GM18858 (cell line): ENCODE measurements around the gene S100A5.

Experiments used
- ATAC-seq: cut with Tn5 transposase; IDR thresholded peaks from one replicate; pipeline ENCODE4 v1.9.1; 2021; ENCODE audit not compliant: unreplicated experiment

The S100A5 gene

DNA sequence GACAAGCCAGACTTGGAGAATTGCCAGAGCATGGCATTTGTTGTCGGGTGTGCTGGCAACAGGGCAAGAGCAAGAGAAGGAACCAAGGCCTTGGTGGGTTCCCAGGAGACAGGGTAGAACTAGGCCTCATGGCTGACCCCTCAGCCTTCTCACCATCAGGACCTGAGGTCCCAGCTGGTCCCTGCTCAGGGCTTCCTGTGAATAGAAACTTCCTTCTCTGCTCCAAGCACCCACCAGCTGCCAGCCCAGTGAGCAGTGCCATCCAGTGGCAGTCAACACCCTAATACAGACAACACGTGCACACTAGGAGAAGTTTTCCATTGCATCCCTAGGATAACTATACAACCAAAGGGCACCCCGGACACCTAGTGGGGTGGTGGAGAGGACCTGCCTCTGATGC lies 27.7 kb downstream of the S100A5 start:
- ATAC-seq: no peak

DNA sequence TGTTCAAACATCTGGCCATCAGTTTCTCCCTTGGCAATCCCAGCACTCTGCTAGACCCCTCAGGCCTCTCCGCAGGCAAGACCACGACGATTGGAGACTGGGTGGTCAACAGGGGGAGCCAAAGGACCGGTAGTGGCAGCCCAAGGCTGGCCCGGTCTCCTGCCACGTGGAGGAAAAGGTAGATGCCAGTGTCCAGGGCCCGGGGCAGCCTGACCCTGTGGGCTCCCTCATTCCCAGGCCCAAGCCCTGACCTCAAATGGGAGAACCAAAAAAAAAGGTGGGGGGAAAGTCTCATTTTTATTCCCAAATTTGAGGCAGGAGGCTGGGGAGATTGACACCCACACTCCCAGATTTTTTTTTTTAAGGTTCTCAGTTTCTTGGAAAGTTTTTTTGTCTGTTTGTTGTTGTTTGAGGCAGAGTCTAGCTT lies 29.7 kb downstream of the S100A5 start:
- ATAC-seq: no peak

DNA sequence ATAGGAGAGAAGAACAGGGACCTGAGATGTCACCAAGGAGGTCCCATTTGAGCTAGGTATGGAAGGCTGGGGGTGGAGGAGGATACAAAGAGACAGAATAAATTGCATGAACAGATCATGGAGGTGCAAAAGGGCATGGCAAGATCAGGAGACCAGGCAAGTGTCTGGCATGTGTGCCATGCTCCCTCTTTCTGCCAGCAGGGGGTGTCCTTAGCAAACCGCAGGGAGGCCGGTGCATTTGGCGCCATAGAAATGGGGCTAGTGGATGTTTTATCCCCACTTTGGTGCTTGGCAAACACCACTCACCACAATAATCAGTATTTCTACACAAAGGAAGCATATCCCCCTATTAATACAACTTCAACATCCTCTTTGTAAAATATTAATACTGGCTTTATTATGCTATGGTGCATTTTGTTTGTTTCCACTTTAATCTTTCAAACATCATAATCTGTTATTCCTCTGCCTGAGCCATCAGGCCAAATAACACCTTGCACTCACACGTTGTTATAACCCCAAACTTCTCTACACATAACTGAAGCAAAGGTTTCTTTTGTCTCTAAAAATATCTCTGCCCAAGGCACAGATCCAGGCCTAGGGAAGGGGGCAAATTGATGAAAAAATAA lies 30.9 kb downstream of the S100A5 start:
- ATAC-seq: no peak

DNA sequence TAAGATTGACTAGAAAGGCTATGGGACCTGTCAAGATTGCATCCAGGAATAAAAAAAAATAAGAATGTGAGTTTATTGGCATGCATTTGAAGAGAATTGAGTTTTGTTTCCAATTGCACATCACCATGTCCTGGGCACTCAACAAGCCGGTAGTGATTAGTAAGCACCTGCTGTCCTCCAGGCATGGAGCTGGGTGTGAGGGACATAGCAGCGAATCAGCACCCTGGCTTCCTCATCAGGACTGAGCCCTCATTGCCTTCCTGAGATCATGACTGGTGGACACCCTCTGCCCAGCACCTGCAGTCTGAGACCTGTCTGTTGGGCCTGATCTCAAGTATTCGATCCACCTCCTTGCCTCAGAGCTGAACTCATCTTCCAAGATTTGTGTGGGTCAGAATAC lies 31.7 kb downstream of the S100A5 start:
- no peak for ATAC-seq

DNA sequence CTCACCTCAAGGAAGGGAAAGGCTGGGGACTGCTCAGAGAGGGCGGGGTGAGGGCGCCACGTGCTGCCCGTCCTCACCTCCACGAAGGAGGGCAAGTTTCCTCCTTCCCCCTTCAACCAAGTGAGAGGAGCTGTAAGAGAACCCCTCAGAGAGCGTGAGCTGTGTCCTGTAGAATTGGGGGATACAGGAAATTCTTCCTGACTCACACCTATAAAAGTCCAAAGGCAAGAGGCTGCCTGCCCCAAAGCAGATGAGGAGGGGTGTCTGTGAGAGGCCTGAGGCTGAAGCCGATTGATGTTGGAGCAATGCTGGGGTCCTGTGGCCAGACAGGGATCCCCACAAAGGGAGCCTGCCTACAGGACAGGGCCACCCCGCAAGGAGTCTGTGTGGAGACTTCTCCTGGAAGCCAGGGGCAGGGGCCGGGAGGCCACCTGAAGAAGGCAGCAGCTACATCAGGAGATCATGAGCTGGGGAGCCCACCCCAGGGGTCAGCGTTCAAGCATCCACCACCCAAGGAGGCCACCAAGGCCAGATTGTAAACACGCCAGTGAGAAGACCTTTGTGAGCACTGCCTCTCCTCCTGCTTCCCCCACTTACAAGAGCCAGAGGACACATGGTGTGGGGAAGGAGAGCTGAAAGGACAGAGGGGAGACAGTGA lies 32.7 kb downstream of the S100A5 start:
- no peak for ATAC-seq

DNA sequence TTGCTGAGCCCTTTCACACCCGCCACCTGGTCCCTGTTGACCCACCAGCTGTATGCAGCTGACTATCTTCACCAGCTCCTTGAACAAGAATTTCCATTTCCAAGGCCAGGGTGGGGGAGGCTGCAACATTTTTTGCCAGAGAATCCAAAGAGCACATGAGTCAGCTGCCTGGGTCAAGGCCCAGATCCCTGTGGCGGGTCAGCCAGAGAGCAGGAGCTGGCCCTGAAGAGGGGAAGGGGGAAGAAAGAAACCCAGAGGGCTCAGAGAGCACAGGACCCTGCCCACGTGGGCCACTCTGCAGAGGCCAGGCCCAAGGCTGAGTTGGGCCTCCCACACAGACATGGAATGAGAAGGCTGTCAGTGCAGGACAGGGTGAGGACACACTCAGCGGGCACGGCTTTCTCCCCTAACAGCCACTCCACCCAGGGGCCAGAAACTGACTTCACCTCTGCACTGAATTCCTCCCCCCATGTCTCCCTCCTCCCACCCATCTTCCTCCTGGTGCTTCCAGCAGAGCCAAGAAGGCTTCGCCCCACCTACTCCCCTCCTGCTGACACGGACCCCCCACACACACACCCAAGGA lies 33.8 kb downstream of the S100A5 start:
- no peak for ATAC-seq

DNA sequence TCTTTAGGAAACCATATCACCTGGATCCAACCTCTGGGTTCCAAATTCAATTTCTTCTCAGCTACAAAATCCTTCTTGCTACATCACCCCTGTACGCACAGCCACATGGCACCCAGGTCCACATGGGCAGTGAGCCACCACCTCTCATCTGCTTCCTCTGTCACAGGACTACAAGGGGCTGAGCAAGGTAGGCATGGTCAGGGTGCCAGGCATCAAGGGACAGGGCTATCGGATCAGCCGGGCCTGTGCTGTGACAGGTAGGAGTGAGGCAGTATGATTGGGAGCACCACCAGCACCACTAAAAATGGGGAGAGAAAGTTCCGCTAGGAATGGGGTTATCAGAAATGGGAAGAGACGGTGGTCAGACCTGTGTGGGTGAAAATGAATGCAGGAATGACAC lies 34.3 kb downstream of the S100A5 start:
- no peak for ATAC-seq

DNA sequence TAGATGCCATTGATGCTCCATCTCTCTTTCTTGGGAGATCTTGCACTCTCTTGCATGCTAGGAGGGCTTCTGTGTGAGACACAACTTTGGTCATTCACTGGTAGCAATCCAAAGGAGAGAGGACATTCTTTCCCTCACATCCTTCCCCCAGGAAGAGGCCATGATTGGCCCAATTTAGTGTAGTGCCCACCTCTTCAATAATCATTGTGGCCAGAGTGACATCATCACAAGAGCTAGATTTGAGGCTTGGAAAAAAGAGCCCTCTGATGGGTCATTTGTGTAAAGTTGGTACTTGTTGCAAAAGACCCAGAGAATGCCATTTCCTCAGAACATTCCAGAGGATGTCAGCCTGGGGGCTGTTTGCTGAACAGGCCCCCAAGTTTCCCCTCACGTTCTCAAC lies 35.2 kb downstream of the S100A5 start:
- no peak for ATAC-seq

DNA sequence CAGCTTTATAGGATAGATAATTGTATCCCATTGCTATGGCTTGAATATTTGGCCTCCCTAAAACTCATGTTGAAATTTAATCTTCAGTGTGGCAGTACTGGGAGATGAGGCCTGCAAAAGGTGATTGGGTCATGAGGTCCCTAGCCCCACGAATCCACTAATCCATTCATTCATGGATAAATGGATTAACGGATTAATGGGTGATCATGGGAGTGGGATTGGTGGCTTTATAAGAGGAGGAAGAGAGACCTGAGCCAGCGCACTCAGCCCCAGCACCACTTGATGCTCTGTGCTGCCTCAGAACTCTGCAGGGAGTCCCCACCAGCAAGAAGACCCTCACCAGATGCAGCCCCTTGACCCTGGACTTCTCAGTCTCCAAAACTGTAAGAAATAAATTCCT lies 37.0 kb downstream of the S100A5 start:
- no peak for ATAC-seq

DNA sequence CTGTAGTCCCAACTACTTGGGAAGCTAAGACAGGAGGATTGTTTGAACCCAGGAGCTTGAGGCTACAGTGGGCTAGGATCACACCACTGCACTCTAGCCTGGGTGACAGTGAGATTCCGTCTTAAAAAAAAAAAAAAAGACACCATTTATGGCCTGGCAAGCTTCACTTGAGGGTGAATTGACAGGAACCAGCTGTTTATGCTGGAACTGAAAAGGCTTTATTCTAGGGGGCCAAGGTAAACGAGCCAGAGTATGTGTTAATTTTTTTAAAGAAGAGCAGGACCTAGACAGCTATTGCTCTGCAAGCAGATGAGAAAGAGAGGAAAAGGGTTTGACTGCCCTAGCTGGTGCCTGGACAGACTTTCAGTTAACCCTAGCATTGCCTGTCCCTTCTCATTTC lies 42.0 kb downstream of the S100A5 start:
- no peak for ATAC-seq

DNA sequence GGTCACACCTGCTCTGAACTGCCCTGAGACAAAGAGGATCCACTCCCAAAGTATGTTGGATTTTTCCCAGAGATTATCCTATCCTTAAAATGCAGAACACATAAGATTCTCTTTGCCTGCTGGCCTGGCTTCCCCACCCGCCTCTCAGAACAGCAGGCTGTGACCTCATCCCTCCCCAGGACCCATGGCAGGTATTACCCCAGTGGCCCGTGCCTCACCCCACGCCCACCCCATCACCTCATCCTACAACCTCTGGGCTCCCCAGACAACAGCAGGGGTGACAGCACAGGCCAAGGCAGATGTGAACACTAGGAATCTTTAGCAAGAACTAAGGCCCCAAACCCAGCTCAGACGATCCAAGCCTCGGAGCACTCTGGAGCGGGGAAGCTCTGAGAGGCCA lies 45.2 kb downstream of the S100A5 start:
- no peak for ATAC-seq

DNA sequence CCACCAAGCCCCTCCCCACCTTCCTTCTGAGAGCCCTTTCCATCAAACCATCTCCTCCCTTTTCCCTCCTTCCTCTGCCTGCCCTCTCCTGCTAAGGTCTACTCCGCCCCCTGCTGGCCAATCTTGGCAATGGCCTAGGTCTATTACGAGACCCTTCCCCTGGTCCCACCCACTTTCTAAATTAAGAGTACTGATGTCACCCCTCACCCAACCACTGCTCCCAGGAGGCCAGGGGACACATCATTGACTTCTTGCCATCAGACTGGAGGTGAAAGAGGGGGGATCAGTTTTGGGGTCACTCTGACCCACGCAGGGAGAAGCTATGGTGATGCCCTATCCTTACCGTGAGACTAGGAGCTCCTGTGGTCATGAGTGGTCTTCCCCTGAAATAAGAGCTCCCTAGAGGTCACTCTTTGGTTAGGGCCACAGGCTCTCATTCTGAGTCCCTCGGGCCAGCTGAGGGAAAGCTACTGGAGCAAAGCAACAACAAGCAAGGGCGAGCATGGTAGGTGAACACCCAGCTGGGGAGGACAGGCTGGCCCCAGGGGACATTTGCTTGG lies 45.7 kb downstream of the S100A5 start:
- ATAC-seq: no peak

DNA sequence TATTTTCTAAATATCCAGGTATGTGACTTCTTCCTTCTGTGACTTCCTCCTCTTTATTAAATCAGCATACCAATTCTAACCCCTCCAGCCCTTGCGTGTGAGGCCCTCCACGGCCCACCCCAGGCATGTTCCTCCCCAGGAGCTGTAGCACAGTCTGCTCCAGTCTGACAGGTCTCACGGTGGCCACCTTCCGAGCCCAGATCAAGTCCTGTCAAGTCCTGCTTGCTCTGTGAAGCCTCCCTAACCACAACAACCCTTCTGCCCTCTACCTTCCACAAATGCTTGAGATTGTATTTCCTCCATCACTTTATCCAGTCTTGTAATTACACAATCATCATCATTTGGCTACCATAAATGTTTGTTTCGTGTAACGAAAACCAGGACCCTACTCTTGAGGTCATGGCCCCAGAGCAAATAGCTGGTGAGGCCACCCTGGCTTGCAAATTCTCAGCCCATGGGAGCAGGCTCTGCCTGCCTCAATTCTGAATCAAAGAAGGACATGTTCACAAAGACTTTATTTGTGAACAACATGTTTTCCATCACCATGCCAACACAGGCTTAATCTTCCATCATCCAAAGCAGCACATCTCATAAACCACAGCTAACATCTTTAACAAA lies 47.3 kb downstream of the S100A5 start:
- ATAC-seq: no peak

DNA sequence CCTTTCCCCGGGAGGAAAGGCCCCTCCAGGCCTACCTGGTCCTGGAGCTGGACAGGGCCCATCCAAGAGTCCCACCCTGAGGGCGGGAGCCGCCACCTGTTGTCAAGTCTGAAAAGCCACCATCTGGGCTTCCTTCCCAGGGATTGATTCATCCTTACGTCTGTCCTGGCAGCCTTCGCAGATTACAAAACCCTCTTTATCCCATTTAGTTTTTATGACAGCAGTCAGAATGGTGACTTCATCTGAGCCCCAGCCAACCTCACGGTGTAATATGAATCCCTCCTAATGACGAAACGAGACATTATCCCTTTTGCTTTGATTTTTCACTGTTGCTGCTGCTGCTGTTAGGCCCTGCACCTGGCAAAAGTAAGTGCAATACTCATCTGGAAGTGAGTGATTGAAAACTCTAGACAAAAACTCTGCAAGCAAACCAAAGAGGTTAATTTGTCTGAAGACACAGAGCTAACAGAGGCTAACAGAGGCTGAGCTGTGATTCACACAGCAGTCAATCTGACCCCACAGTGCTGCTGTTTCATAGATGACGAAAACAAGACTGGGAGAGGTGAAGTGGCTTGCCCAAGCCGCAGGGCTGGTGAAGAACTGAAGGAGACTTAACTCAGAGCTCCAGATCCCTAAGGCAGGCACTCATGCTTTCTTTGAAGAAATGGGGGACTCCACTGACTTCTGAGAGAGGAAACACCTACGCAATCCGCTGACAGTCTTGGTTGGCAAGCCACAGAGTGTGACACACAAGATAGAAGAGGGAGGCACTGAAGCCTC lies 50.3 kb downstream of the S100A5 start:
- no peak for ATAC-seq

DNA sequence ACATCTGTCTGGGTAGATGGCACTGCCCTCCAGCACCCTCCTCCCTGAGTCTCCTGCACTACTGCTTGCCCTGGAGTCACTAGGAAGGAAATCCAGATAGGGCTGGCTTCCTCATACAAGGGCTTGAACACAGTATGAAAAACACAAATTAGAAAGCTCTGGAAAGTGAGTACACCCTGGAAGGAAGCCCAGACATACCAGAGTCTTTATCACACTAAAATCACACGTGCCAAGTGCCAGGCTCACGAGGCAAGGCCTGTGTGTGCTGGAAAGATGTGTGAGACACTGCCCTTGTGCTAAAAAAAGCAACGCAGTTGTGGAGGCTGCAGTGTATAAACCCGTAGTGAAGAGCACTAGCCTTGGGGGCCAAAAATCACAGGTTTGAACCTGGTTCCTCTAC lies 52.0 kb downstream of the S100A5 start:
- ATAC-seq: no peak

DNA sequence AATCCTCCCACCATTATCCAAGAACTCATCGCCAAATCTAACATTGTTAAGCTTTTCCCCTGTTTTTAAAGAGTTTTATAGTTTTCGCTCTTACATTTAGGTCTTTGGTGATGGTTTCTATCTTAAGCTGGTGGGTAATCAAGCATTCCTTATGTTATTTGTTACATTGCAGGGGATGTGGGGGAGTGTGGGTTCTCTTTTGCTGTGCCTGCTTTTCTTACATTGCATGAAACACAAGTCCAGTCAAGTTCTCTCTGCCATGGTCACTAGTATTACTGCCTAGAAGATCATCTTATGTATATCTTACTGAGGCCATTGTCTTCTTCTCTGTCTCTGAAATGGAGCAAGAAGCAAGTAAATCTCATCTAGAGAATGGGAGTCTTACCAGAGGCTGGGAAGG lies 53.0 kb downstream of the S100A5 start:
- no peak for ATAC-seq
